Liver (tissue), 3 donors: Measurements from ENCODE around the gene BTBD7.

Experiments
- HNF4G ChIP-seq: IDR thresholded peaks from 2 replicates; pipeline ENCODE4 v1.6.1; 2016; ENCODE audit warnings: antibody characterized with exemption
- JUND ChIP-seq, 2 donors: IDR thresholded peaks; 2 replicates each; pipeline ENCODE4 v1.6.1; 2016; ENCODE audit warnings: antibody characterized with exemption in 2 of 2
- RAD21 ChIP-seq, 2 donors: IDR thresholded peaks; 2 replicates each; pipeline ENCODE4 v1.6.1; 2016; ENCODE audit warnings: antibody characterized with exemption in 2 of 2, mild to moderate bottlenecking in 2 of 2
- TAF1 ChIP-seq: conservative IDR thresholded peaks from 2 replicates; pipeline ENCODE4 v1.6.1; 2016; ENCODE audit warnings: antibody characterized with exemption, mild to moderate bottlenecking
- TF ChIP-seq, protein P1 (sequence below): fragments of 150-350 bp; IDR thresholded peaks from 2 replicates; pipeline ENCODE4 v1.5.1; 2017; ENCODE audit warnings: improper control_type of control experiment, low read depth, low read length; ENCODE audit not compliant: missing input control
- TF ChIP-seq, protein P2 (sequence below): IDR thresholded peaks from 2 replicates; pipeline ENCODE4 v1.6.1; 2016; ENCODE audit warnings: antibody characterized with exemption, mild to moderate bottlenecking
- donor health status: healthy.
- donor health status: healthy.

DNA sequence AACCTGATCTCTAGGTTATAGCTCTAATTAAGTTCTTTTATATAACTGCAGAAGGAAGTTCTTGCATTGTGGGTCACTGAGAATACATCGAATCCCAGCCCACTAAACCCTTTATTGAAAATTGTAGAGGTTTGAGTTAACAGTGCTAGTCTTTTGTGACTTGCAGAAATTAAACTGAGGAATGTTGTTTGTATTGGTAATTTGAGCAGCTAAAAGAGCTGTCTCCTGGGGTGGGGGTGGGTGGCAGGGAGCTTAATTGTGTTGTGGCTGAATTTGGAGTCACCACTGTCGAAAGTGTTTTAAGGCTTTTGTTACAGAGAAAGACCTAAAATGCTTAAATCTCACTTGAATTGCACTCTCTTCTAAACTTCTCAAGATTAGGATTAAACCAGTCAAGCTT lies 11.0 kb upstream of the BTBD7 start:
- TF ChIP-seq RAD21 (IDR thresholded peaks at IDR 0.05) (no peak), TAF1 (no peak), JUND (IDR thresholded peaks at IDR 0.05) (no peak), HNF4G (no peak)
- TF ChIP-seq, protein P1, sequence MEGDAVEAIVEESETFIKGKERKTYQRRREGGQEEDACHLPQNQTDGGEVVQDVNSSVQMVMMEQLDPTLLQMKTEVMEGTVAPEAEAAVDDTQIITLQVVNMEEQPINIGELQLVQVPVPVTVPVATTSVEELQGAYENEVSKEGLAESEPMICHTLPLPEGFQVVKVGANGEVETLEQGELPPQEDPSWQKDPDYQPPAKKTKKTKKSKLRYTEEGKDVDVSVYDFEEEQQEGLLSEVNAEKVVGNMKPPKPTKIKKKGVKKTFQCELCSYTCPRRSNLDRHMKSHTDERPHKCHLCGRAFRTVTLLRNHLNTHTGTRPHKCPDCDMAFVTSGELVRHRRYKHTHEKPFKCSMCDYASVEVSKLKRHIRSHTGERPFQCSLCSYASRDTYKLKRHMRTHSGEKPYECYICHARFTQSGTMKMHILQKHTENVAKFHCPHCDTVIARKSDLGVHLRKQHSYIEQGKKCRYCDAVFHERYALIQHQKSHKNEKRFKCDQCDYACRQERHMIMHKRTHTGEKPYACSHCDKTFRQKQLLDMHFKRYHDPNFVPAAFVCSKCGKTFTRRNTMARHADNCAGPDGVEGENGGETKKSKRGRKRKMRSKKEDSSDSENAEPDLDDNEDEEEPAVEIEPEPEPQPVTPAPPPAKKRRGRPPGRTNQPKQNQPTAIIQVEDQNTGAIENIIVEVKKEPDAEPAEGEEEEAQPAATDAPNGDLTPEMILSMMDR, result no peak
- TF ChIP-seq, protein P2, sequence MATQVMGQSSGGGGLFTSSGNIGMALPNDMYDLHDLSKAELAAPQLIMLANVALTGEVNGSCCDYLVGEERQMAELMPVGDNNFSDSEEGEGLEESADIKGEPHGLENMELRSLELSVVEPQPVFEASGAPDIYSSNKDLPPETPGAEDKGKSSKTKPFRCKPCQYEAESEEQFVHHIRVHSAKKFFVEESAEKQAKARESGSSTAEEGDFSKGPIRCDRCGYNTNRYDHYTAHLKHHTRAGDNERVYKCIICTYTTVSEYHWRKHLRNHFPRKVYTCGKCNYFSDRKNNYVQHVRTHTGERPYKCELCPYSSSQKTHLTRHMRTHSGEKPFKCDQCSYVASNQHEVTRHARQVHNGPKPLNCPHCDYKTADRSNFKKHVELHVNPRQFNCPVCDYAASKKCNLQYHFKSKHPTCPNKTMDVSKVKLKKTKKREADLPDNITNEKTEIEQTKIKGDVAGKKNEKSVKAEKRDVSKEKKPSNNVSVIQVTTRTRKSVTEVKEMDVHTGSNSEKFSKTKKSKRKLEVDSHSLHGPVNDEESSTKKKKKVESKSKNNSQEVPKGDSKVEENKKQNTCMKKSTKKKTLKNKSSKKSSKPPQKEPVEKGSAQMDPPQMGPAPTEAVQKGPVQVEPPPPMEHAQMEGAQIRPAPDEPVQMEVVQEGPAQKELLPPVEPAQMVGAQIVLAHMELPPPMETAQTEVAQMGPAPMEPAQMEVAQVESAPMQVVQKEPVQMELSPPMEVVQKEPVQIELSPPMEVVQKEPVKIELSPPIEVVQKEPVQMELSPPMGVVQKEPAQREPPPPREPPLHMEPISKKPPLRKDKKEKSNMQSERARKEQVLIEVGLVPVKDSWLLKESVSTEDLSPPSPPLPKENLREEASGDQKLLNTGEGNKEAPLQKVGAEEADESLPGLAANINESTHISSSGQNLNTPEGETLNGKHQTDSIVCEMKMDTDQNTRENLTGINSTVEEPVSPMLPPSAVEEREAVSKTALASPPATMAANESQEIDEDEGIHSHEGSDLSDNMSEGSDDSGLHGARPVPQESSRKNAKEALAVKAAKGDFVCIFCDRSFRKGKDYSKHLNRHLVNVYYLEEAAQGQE, result no peak
